Measurements from ENCODE around the gene CSRP1.
"Not testable (repeated sequence)": the region's sequence is repeated elsewhere in the genome, so short reads cannot be mapped to it uniquely, and the experiment has no call there.

CSRP1 gene

GRCh38 chr1:201551877-201552731, 45.2 kb upstream of the CSRP1 start:
- Histone ChIP-seq H3K27ac (ENCODE audit: low read depth, low read length) (no peak overlapping the region), H4K20me1 (ENCODE audit: control insufficient read depth, insufficient read depth, low read depth, low read length) (0 out of 2 replicates have a peak, but pooled peaks cover 3% of the 10 kb centered on the region), H3K27me3 (ENCODE audit: control insufficient read depth, low read length) (0 out of 2 replicates have a peak, but pooled peaks cover 3% of the 10 kb centered on the region), H3K4me2 (ENCODE audit: low read length) (no peak overlapping the region), H3K36me3 (ENCODE audit: control insufficient read depth, low read length) (no peaks in the 10 kb centered on the region), H3K4me3 (ENCODE audit: low read length) (no peak overlapping the region), H3K9me3 (ENCODE audit: control insufficient read depth, insufficient read depth, low read length) (no peaks in the 10 kb centered on the region), H3K4me1 (ENCODE audit: control insufficient read depth, low read length) (no peaks in the 10 kb centered on the region; the same call in 1 of the 2 replicates), H3K9me2 (replicated peaks; ENCODE audit: control insufficient read depth, low read length) (no peaks in the 10 kb centered on the region), H3K79me2 (ENCODE audit: control insufficient read depth, low read length) (no peaks in the 10 kb centered on the region), H3F3A (ENCODE audit: control insufficient read depth, insufficient read depth) (no peaks in the 10 kb centered on the region)
- TF ChIP-seq CTCF (IDR thresholded peaks at IDR 0.05; ENCODE audit: low read depth, low read length, poor library complexity, severe bottlenecking) (no peak), EZH2phosphoT487 (IDR thresholded peaks at IDR 0.05; ENCODE audit: borderline replicate concordance, low read length) (no peak)

GRCh38 chr1:201551096-201551495, 44.2 kb upstream of the CSRP1 start:
- Histone ChIP-seq H3K9me2 (replicated peaks; ENCODE audit: control insufficient read depth, low read length) (no peaks in the 10 kb centered on the region), H3K4me1 (ENCODE audit: control insufficient read depth, low read length) (no peaks in the 10 kb centered on the region; the same call in 1 of the 2 replicates), H3K27ac (ENCODE audit: low read depth, low read length) (no peak overlapping the region), H4K20me1 (ENCODE audit: control insufficient read depth, insufficient read depth, low read depth, low read length) (0 out of 2 replicates have a peak, but pooled peaks cover 3% of the 10 kb centered on the region), H3K4me3 (ENCODE audit: low read length) (no peak overlapping the region), H3K4me2 (ENCODE audit: low read length) (no peak overlapping the region), H3K9me3 (ENCODE audit: control insufficient read depth, insufficient read depth, low read length) (no peaks in the 10 kb centered on the region), H3K79me2 (ENCODE audit: control insufficient read depth, low read length) (no peaks in the 10 kb centered on the region), H3K36me3 (ENCODE audit: control insufficient read depth, low read length) (no peaks in the 10 kb centered on the region), H3F3A (ENCODE audit: control insufficient read depth, insufficient read depth) (no peaks in the 10 kb centered on the region), H3K27me3 (ENCODE audit: control insufficient read depth, low read length) (0 out of 2 replicates have a peak, but pooled peaks cover 3% of the 10 kb centered on the region)
- TF ChIP-seq EZH2phosphoT487 (IDR thresholded peaks at IDR 0.05; ENCODE audit: borderline replicate concordance, low read length): no peak

- H3K4me2 ChIP-seq (ENCODE audit: low read length); H3K9me2 ChIP-seq (replicated peaks; ENCODE audit: control insufficient read depth, low read length); H3F3A ChIP-seq (ENCODE audit: control insufficient read depth, insufficient read depth); H3K36me3 ChIP-seq (ENCODE audit: control insufficient read depth, low read length); H3K79me2 ChIP-seq (ENCODE audit: control insufficient read depth, low read length); H4K20me1 ChIP-seq (ENCODE audit: control insufficient read depth, insufficient read depth, low read depth, low read length); H3K27me3 ChIP-seq (ENCODE audit: control insufficient read depth, low read length); H3K9me3 ChIP-seq (ENCODE audit: control insufficient read depth, insufficient read depth, low read length); H3K4me3 ChIP-seq (ENCODE audit: low read length); H3K4me1 ChIP-seq (ENCODE audit: control insufficient read depth, low read length); H3K27ac ChIP-seq (ENCODE audit: low read depth, low read length): not testable (repeated sequence)
Observed at GRCh38 chr1:201549522-201549921, 42.6 kb upstream of the CSRP1 start.

GRCh38 chr1:201545851-201546492, 39.0 kb upstream of the CSRP1 start:
- Histone ChIP-seq H3K4me2 (ENCODE audit: low read length) (no peak overlapping the region), H3K27ac (ENCODE audit: low read depth, low read length) (no peak overlapping the region)

More at GRCh38 chr1:201545851-201546492, 39.0 kb upstream of the CSRP1 start:
- H3F3A ChIP-seq (ENCODE audit: control insufficient read depth, insufficient read depth): no peaks in the 10 kb centered on the region
- H3K36me3 ChIP-seq (ENCODE audit: control insufficient read depth, low read length): no peaks in the 10 kb centered on the region
- no peak overlapping the region for H3K4me3 ChIP-seq (ENCODE audit: low read length)
- H3K4me1 ChIP-seq (ENCODE audit: control insufficient read depth, low read length): peaks cover 13% of the 10 kb centered on the region
- no peaks in the 10 kb centered on the region for H3K79me2 ChIP-seq (ENCODE audit: control insufficient read depth, low read length)
- peaks cover 11% of the 10 kb centered on the region for H3K27me3 ChIP-seq (ENCODE audit: control insufficient read depth, low read length)
- no peaks in the 10 kb centered on the region for H3K9me3 ChIP-seq (ENCODE audit: control insufficient read depth, insufficient read depth, low read length)
- no peaks in the 10 kb centered on the region for H3K9me2 ChIP-seq (replicated peaks; ENCODE audit: control insufficient read depth, low read length)
- no peak for TF ChIP-seq EZH2phosphoT487 (IDR thresholded peaks at IDR 0.05; ENCODE audit: borderline replicate concordance, low read length)
- TF ChIP-seq CTCF (IDR thresholded peaks at IDR 0.05; ENCODE audit: low read depth, low read length, poor library complexity, severe bottlenecking): no peak
- no peaks in the 10 kb centered on the region for H4K20me1 ChIP-seq (ENCODE audit: control insufficient read depth, insufficient read depth, low read depth, low read length)
